ENCODE measurements around the gene TFPI. TPM values are rescaled to one million over a fixed set of nuclear protein-coding genes. Genes with fewer than 3 reads are reported as not detected.
A peak's percentile ranks its signal among the peaks of the same experiment; 100 is the strongest.

TFPI gene
- total RNA-seq, 1 donor from 2014 or later, result 325 TPM

GRCh38 chr2:187497858-187498463 is 56.3 kb downstream of the TFPI start:
- Mint-ChIP-seq H3K4me3 (ENCODE audit: unreplicated experiment) (no peak overlapping the region), H3K36me3 (ENCODE audit: unreplicated experiment) (peaks cover 40% of the 10 kb centered on the region), H3K27ac (ENCODE audit: unreplicated experiment) (no peak overlapping the region), H3K9me3 (ENCODE audit: unreplicated experiment) (no peaks in the 10 kb centered on the region), H3K27me3 (ENCODE audit: unreplicated experiment) (no peaks in the 10 kb centered on the region), H3K4me1 (ENCODE audit: unreplicated experiment) (peaks cover 22% of the 10 kb centered on the region)
- TF ChIP-seq, protein P1, sequence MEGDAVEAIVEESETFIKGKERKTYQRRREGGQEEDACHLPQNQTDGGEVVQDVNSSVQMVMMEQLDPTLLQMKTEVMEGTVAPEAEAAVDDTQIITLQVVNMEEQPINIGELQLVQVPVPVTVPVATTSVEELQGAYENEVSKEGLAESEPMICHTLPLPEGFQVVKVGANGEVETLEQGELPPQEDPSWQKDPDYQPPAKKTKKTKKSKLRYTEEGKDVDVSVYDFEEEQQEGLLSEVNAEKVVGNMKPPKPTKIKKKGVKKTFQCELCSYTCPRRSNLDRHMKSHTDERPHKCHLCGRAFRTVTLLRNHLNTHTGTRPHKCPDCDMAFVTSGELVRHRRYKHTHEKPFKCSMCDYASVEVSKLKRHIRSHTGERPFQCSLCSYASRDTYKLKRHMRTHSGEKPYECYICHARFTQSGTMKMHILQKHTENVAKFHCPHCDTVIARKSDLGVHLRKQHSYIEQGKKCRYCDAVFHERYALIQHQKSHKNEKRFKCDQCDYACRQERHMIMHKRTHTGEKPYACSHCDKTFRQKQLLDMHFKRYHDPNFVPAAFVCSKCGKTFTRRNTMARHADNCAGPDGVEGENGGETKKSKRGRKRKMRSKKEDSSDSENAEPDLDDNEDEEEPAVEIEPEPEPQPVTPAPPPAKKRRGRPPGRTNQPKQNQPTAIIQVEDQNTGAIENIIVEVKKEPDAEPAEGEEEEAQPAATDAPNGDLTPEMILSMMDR (IDR thresholded peaks at IDR 0.05), result peak; percentile 66
- DNase-seq (ENCODE audit: extremely low spot score, unreplicated experiment), result no peak

- H3K36me3 Mint-ChIP-seq (ENCODE audit: unreplicated experiment), result peaks cover 44% of the 10 kb centered on the region
- TF ChIP-seq, protein P1 (IDR thresholded peaks at IDR 0.05), result no peak
- no peak for DNase-seq (ENCODE audit: extremely low spot score, unreplicated experiment)
- H3K9me3 Mint-ChIP-seq (ENCODE audit: unreplicated experiment), result peaks cover 2% of the 10 kb centered on the region
- H3K27ac Mint-ChIP-seq (ENCODE audit: unreplicated experiment), result no peak overlapping the region
- no peak overlapping the region for H3K4me3 Mint-ChIP-seq (ENCODE audit: unreplicated experiment)
- H3K27me3 Mint-ChIP-seq (ENCODE audit: unreplicated experiment), result no peaks in the 10 kb centered on the region
- H3K4me1 Mint-ChIP-seq (ENCODE audit: unreplicated experiment), result peaks cover 14% of the 10 kb centered on the region
These were observed 57.1 kb downstream of the TFPI start for GRCh38 chr2:187497140-187497539.

- no peak for DNase-seq (ENCODE audit: extremely low spot score, unreplicated experiment)
- TF ChIP-seq, protein P1 (IDR thresholded peaks at IDR 0.05), result no peak
- Mint-ChIP-seq H3K27ac (ENCODE audit: unreplicated experiment) (no peak overlapping the region), H3K27me3 (ENCODE audit: unreplicated experiment) (no peaks in the 10 kb centered on the region), H3K9me3 (ENCODE audit: unreplicated experiment) (peaks cover 7% of the 10 kb centered on the region), H3K4me1 (ENCODE audit: unreplicated experiment) (peaks cover 6% of the 10 kb centered on the region), H3K36me3 (ENCODE audit: unreplicated experiment) (peaks cover 59% of the 10 kb centered on the region), H3K4me3 (ENCODE audit: unreplicated experiment) (no peak overlapping the region)
These were observed 58.9 kb downstream of the TFPI start for GRCh38 chr2:187495324-187495723.

DNA sequence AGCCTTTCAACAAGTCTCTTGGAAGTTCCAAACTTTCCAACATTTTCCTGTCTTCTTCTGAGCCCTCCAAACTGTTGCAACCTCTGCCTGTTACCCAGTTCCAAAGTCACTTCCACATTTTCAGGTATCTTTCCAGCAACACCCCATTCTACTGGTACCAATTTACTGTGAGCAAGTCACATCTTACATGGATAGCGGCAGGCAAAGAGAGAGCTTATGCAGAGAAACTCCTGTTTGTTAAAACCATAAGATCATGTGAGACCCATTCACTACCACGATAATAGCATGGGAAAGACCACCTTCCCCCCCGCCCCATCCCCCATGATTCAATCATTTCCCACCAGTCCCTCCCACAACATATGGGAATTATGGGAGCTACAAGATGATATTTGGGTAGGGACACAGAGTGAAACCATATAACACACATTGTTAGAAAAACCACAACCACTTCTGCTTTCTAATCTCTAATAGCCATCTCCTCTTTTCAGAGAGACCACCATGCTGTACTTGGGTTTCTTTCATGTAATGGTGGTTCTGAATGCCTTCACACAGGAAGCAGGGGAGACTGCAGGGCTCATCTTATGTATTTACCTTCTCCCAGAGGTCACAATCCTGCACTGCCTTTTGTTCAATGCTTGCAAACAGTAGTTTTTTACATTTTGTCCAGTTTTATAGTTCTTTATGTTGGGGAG is 60.2 kb downstream of the TFPI start:
- Mint-ChIP-seq H3K4me3 (ENCODE audit: unreplicated experiment) (no peak overlapping the region), H3K4me1 (ENCODE audit: unreplicated experiment) (peaks cover 11% of the 10 kb centered on the region), H3K36me3 (ENCODE audit: unreplicated experiment) (peaks cover 65% of the 10 kb centered on the region), H3K9me3 (ENCODE audit: unreplicated experiment) (peaks cover 7% of the 10 kb centered on the region), H3K27ac (ENCODE audit: unreplicated experiment) (no peak overlapping the region), H3K27me3 (ENCODE audit: unreplicated experiment) (no peaks in the 10 kb centered on the region)
- no peak for DNase-seq (ENCODE audit: extremely low spot score, unreplicated experiment)
- TF ChIP-seq, protein P1 (IDR thresholded peaks at IDR 0.05), result no peak

GRCh38 chr2:187493180-187493579 is 61.1 kb downstream of the TFPI start:
- H3K4me3 Mint-ChIP-seq (ENCODE audit: unreplicated experiment), result no peak overlapping the region
- no peaks in the 10 kb centered on the region for H3K27me3 Mint-ChIP-seq (ENCODE audit: unreplicated experiment)
- TF ChIP-seq, protein P1 (IDR thresholded peaks at IDR 0.05), result no peak
- no peak for DNase-seq (ENCODE audit: extremely low spot score, unreplicated experiment)
- H3K36me3 Mint-ChIP-seq (ENCODE audit: unreplicated experiment), result peaks cover 69% of the 10 kb centered on the region
- no peak overlapping the region for H3K27ac Mint-ChIP-seq (ENCODE audit: unreplicated experiment)
- peaks cover 7% of the 10 kb centered on the region for H3K9me3 Mint-ChIP-seq (ENCODE audit: unreplicated experiment)
- peaks cover 15% of the 10 kb centered on the region for H3K4me1 Mint-ChIP-seq (ENCODE audit: unreplicated experiment)

All from osteocyte (in vitro differentiated cells).